ENCODE results near the gene DDAH2.
A peak's percentile ranks its signal among the peaks of the same experiment; 100 is the strongest.

DDAH2 gene

GRCh38 chr6:31713991-31714684, 15.0 kb downstream of the DDAH2 start:
- Histone ChIP-seq H3K4me1 (peaks cover 14% of the 10 kb centered on the region), H3K4me3 (ENCODE audit: low read depth, low read length) (no peak overlapping the region), H3K79me2 (no peaks in the 10 kb centered on the region), H3K36me3 (ENCODE audit: control insufficient read depth, insufficient read depth, low read length) (no peaks in the 10 kb centered on the region), H3K9me3 (ENCODE audit: control insufficient read depth, low read length) (no peaks in the 10 kb centered on the region), H3K4me2 (ENCODE audit: low read length) (no peak overlapping the region), H3K27me3 (ENCODE audit: control insufficient read depth, insufficient read depth, low read length) (no peaks in the 10 kb centered on the region), H3K9ac (no peak overlapping the region), H2AFZ (peak overlapping the region; percentile 16), H3K27ac (no peak overlapping the region)
- TF ChIP-seq CTCF (IDR thresholded peaks at IDR 0.05) = no peak

- no peak overlapping the region for H3K4me3 ChIP-seq (ENCODE audit: low read depth, low read length)
- H3K27ac ChIP-seq = no peak overlapping the region
- H3K27me3 ChIP-seq (ENCODE audit: control insufficient read depth, insufficient read depth, low read length) = no peaks in the 10 kb centered on the region
- H2AFZ ChIP-seq = no peak overlapping the region
- H3K79me2 ChIP-seq = no peaks in the 10 kb centered on the region
- H3K4me1 ChIP-seq = peaks cover 9% of the 10 kb centered on the region
- H3K4me2 ChIP-seq (ENCODE audit: low read length) = no peak overlapping the region
- TF ChIP-seq CTCF (IDR thresholded peaks at IDR 0.05) = no peak
- no peak overlapping the region for H3K9ac ChIP-seq
- H3K36me3 ChIP-seq (ENCODE audit: control insufficient read depth, insufficient read depth, low read length) = no peaks in the 10 kb centered on the region
- no peaks in the 10 kb centered on the region for H3K9me3 ChIP-seq (ENCODE audit: control insufficient read depth, low read length)
Measured at GRCh38 chr6:31713465-31713864, 15.6 kb downstream of the DDAH2 start.

GRCh38 chr6:31712296-31712695, 16.8 kb downstream of the DDAH2 start:
- Histone ChIP-seq H3K9me3 (ENCODE audit: control insufficient read depth, low read length) (no peaks in the 10 kb centered on the region), H3K4me3 (ENCODE audit: low read depth, low read length) (no peak overlapping the region), H3K4me1 (no peaks in the 10 kb centered on the region), H2AFZ (no peak overlapping the region), H3K79me2 (no peaks in the 10 kb centered on the region), H3K27me3 (ENCODE audit: control insufficient read depth, insufficient read depth, low read length) (no peaks in the 10 kb centered on the region), H3K27ac (no peak overlapping the region), H3K4me2 (ENCODE audit: low read length) (no peak overlapping the region), H3K9ac (no peak overlapping the region), H3K36me3 (ENCODE audit: control insufficient read depth, insufficient read depth, low read length) (no peaks in the 10 kb centered on the region)
- no peak for TF ChIP-seq CTCF (IDR thresholded peaks at IDR 0.05)

- Histone ChIP-seq H3K4me2 (ENCODE audit: low read length) (no peak overlapping the region), H3K27ac (no peak overlapping the region), H3K27me3 (ENCODE audit: control insufficient read depth, insufficient read depth, low read length) (no peaks in the 10 kb centered on the region), H3K36me3 (ENCODE audit: control insufficient read depth, insufficient read depth, low read length) (no peaks in the 10 kb centered on the region), H3K79me2 (no peaks in the 10 kb centered on the region), H2AFZ (no peak overlapping the region), H3K9ac (no peak overlapping the region), H3K4me3 (ENCODE audit: low read depth, low read length) (no peak overlapping the region), H3K4me1 (no peaks in the 10 kb centered on the region), H3K9me3 (ENCODE audit: control insufficient read depth, low read length) (no peaks in the 10 kb centered on the region)
- TF ChIP-seq CTCF (IDR thresholded peaks at IDR 0.05) = no peak
Measured at GRCh38 chr6:31711233-31711632, 17.9 kb downstream of the DDAH2 start.
